Erythroblast (primary cell): Measurements from ENCODE around the gene ARF3.

Source experiments
- GATA1 ChIP-seq: IDR thresholded peaks from 2 replicates; pipeline ENCODE4 v1.6.1; 2011; ENCODE audit warnings: low read depth, mild to moderate bottlenecking, control low read depth, low read length, moderate library complexity
- POLR2A ChIP-seq: IDR thresholded peaks from 2 replicates; pipeline ENCODE4 v1.6.1; 2011; ENCODE audit warnings: mild to moderate bottlenecking, low read length

- TF ChIP-seq GATA1: no peak
- TF ChIP-seq POLR2A: no peak
Observed at GRCh38 chr12:48979602-48980388, 22.5 kb upstream of the ARF3 start.
